Fibroblast of lung (primary cell): ENCODE measurements around the gene OR2AE1. TPM values are rescaled to one million over a fixed set of nuclear protein-coding genes. Genes with fewer than 3 reads are reported as not detected.

Experiments
- DNase-seq, 2 donors: peaks; one replicate each; pipeline versions ENCODE4 v3.0.0 to v3.0.0-alpha.2; 2010; ENCODE audit warnings: low read depth in 2 of 2
- H2AFZ ChIP-seq: 2 replicates; pipeline ENCODE4 v1.5.1; 2012; ENCODE audit warnings: low read length, control low read depth, inconsistent platforms
- H3K27ac ChIP-seq: 2 replicates; pipeline ENCODE4 v1.5.1; 2011; ENCODE audit warnings: low read length, control low read depth; ENCODE audit not compliant: insufficient read depth
- H3K27me3 ChIP-seq: 2 replicates; pipeline ENCODE4 v1.5.1; 2011; ENCODE audit warnings: mild to moderate bottlenecking, low read length; ENCODE audit not compliant: control insufficient read depth, insufficient read depth
- H3K36me3 ChIP-seq: 2 replicates; pipeline ENCODE4 v1.5.1; 2011; ENCODE audit warnings: low read length; ENCODE audit not compliant: control insufficient read depth, insufficient read depth
- H3K4me1 ChIP-seq: 2 replicates; pipeline ENCODE4 v1.5.1; 2011; ENCODE audit warnings: low read length; ENCODE audit not compliant: control insufficient read depth, insufficient read depth; ENCODE audit errors: extremely low read depth
- H3K4me2 ChIP-seq: 2 replicates; pipeline ENCODE4 v1.5.1; 2011; ENCODE audit warnings: low read length, control low read depth; ENCODE audit not compliant: insufficient read depth; ENCODE audit errors: extremely low read depth
- H3K4me3 ChIP-seq, 4 experiments: fragments of 200-600 bp in 1 of 4; sonication (generic) in 1 of 4; replicated peaks in 1 of 4; 2 replicates each; pipeline ENCODE4 v1.5.1; 2011 to 2016; ENCODE audit warnings: low read length in 4 of 4, low read depth in 3 of 4, mild to moderate bottlenecking in 3 of 4, control low read depth in 2 of 4, inconsistent platforms in 1 of 4, mixed read lengths in 1 of 4; ENCODE audit not compliant: insufficient read depth in 1 of 4; ENCODE audit errors: control extremely low read depth in 1 of 4
- H3K79me2 ChIP-seq: 2 replicates; pipeline ENCODE4 v1.5.1; 2012; ENCODE audit warnings: mild to moderate bottlenecking, low read length, inconsistent platforms; ENCODE audit not compliant: control insufficient read depth, insufficient read depth
- H3K9ac ChIP-seq: 2 replicates; pipeline ENCODE4 v1.5.1; 2011; ENCODE audit warnings: mild to moderate bottlenecking, low read length, control low read depth; ENCODE audit not compliant: insufficient read depth
- H3K9me3 ChIP-seq: 2 replicates; pipeline ENCODE4 v1.5.1; 2012; ENCODE audit warnings: low read depth, low read length; ENCODE audit not compliant: control insufficient read depth, insufficient read depth
- H4K20me1 ChIP-seq: 2 replicates; pipeline ENCODE4 v1.5.1; 2011; ENCODE audit warnings: low read length; ENCODE audit not compliant: control insufficient read depth, insufficient read depth; ENCODE audit errors: extremely low read depth
- CTCF ChIP-seq, 2 donors: IDR thresholded peaks in 1 of 2; conservative IDR thresholded peaks in 1 of 2; 1 replicate in 1 of 2; 2 replicates in 1 of 2; pipeline ENCODE4 v1.5.1; 2011 to 2012; ENCODE audit warnings: low read length in 2 of 2, control low read depth in 1 of 2, inconsistent platforms in 1 of 2, low read depth in 1 of 2, mild to moderate bottlenecking in 1 of 2
- EZH2 ChIP-seq: IDR thresholded peaks from 2 replicates; pipeline ENCODE4 v1.5.1; 2012; ENCODE audit warnings: low read length, control low read depth, mild to moderate bottlenecking; ENCODE audit errors: missing control alignments
- polyA plus RNA-seq, 2 donors: library from polyadenylated mRNA; depleted of rRNA in 1 of 2; stranded (reverse) in 1 of 2; unstranded in 1 of 2; fragments of >200 nt; gene quantifications; 2 replicates each; pipeline ENCODE4 v1.2.1, GENCODE V29; 2011 to 2012; ENCODE audit warnings: missing spikeins in 1 of 2
- total RNA-seq: library from RNA; depleted of rRNA; stranded (reverse); fragments of >200 nt; gene quantifications from 2 replicates; pipeline ENCODE4 v1.2.1, GENCODE V29; 2014

The OR2AE1 gene
- total and polyA plus RNA-seq, 2 donors (not counting 1 experiment from before 2014, with no cell fraction given) = 0.10 to 0.17 TPM

GRCh38 chr7:99833289-99833877, 43.5 kb downstream of the OR2AE1 start:
- no peaks in the 10 kb centered on the region for H3K4me1 ChIP-seq
- H3K27me3 ChIP-seq = no peaks in the 10 kb centered on the region
- H3K9ac ChIP-seq = no peak overlapping the region
- TF ChIP-seq CTCF (conservative IDR thresholded peaks at IDR 0.05 in 1 of 2, IDR thresholded peaks at IDR 0.05 in 1 of 2; ENCODE audit: low read depth in 1 of 2, low read length in 2 of 2) (no peak), EZH2 (no peak)
- H3K4me2 ChIP-seq = no peak overlapping the region
- H3K79me2 ChIP-seq = no peaks in the 10 kb centered on the region
- H2AFZ ChIP-seq = no peak overlapping the region
- no peak overlapping the region for H3K4me3 ChIP-seq
- H3K36me3 ChIP-seq = no peaks in the 10 kb centered on the region
- H4K20me1 ChIP-seq = no peaks in the 10 kb centered on the region
- no peak overlapping the region for H3K27ac ChIP-seq
- no peak for DNase-seq
- no peaks in the 10 kb centered on the region for H3K9me3 ChIP-seq

- Histone ChIP-seq H2AFZ (no peak overlapping the region), H3K9me3 (no peaks in the 10 kb centered on the region), H3K9ac (no peak overlapping the region), H3K27ac (no peak overlapping the region), H3K27me3 (no peaks in the 10 kb centered on the region), H3K79me2 (no peaks in the 10 kb centered on the region), H3K4me1 (no peaks in the 10 kb centered on the region), H3K4me2 (no peak overlapping the region), H3K4me3 (no peak overlapping the region), H3K36me3 (no peaks in the 10 kb centered on the region), H4K20me1 (no peaks in the 10 kb centered on the region)
- TF ChIP-seq EZH2 = no peak
- DNase-seq = no peak
These were observed 45.2 kb downstream of the OR2AE1 start for GRCh38 chr7:99831595-99831994.

GRCh38 chr7:99829524-99830160, 47.2 kb downstream of the OR2AE1 start:
- Histone ChIP-seq H3K9ac (no peak overlapping the region), H3K4me3 (no peak overlapping the region), H3K79me2 (no peaks in the 10 kb centered on the region), H3K4me1 (no peaks in the 10 kb centered on the region), H2AFZ (no peak overlapping the region), H3K27me3 (no peaks in the 10 kb centered on the region), H3K4me2 (no peak overlapping the region), H3K9me3 (no peaks in the 10 kb centered on the region), H4K20me1 (no peaks in the 10 kb centered on the region), H3K27ac (no peak overlapping the region), H3K36me3 (no peaks in the 10 kb centered on the region)
- no peak for DNase-seq
- TF ChIP-seq EZH2 (no peak), CTCF (conservative IDR thresholded peaks at IDR 0.05 in 1 of 2, IDR thresholded peaks at IDR 0.05 in 1 of 2; ENCODE audit: low read depth in 1 of 2, low read length in 2 of 2) (no peak)
